GM18526 (cell line): ENCODE results near the gene SOX1.

Experiments used
- POLR2A ChIP-seq: IDR thresholded peaks from 3 replicates; pipeline ENCODE4 v1.6.1; 2011; ENCODE audit not compliant: insufficient read length; ENCODE audit errors: extremely low read depth

SOX1 gene

GRCh38 chr13:112119192-112120030 lies 52.5 kb downstream of the SOX1 start:
- no peak for TF ChIP-seq POLR2A

- no peak for TF ChIP-seq POLR2A
Measured at GRCh38 chr13:112120031-112120373, 53.1 kb downstream of the SOX1 start.
